GM10266 (cell line): ENCODE measurements around the gene TMEM115.

ENCODE experiments used
- DNase-seq: peaks from one replicate; pipeline ENCODE4 v3.0.0; 2012; ENCODE audit errors: extremely low spot score
- CTCF ChIP-seq: IDR thresholded peaks from 2 replicates; pipeline ENCODE4 v1.5.1; 2012; ENCODE audit warnings: mild to moderate bottlenecking, low read depth; ENCODE audit not compliant: control insufficient read depth, insufficient read depth; ENCODE audit errors: missing control alignments

The TMEM115 gene

GRCh38 chr3:50342813-50343633 lies 16.3 kb downstream of the TMEM115 start:
- TF ChIP-seq CTCF: no peak
- DNase-seq: no peak

- no peak for DNase-seq
- no peak for TF ChIP-seq CTCF
Observed at GRCh38 chr3:50341996-50342650, 17.2 kb downstream of the TMEM115 start.

- DNase-seq: no peak
- TF ChIP-seq CTCF: no peak
Observed at GRCh38 chr3:50341537-50341936, 17.8 kb downstream of the TMEM115 start.

GRCh38 chr3:50340448-50341329 lies 18.6 kb downstream of the TMEM115 start, which contains the start of gene RASSF1:
TSS of gene RASSF1 (minus strand) at chr3:50340836. CDS start at chr3:50340805, 31 bp downstream.
- TF ChIP-seq CTCF: no peak
- peak; percentile 80 for DNase-seq

GRCh38 chr3:50340147-50340447 lies 19.2 kb downstream of the TMEM115 start:
- TF ChIP-seq CTCF: no peak
- no peak for DNase-seq

GRCh38 chr3:50339485-50340146 lies 19.7 kb downstream of the TMEM115 start:
- DNase-seq: no peak

More at GRCh38 chr3:50339485-50340146, 19.7 kb downstream of the TMEM115 start:
- TF ChIP-seq CTCF: no peak
